ENCODE results near the gene SNRPA1.
"Not testable (repeated sequence)": the region's sequence is repeated elsewhere in the genome, so short reads cannot be mapped to it uniquely, and the experiment has no call there.

The SNRPA1 gene

DNA sequence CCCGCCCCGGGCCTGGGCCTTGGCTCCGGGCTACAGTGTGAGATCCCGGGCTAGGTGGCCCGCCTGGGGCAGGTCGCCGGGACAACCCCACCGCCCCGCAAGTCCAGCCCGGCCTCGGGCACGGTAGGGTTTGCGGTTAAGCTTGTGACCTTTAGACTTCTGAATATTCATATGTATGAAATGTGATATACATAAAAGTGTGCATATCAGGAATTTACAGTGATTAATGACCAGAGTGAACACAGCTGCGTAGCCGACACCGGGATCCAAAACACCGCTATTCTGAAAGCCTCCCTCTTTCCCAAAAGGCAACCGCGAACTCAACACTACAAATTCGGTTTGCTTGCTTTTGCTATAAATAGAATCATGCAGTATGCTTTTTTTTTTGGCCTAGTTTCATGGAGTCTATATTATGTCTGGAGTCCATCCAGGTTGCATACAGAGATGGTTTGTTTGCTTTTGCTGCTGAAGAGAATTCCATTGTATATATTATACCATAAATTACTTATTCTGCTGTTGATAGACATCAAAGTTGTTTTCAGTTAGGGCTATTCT is 636 bp upstream of the SNRPA1 start:
- DNase-seq (ENCODE audit: low read depth in 2 of 2), result no peak

DNA sequence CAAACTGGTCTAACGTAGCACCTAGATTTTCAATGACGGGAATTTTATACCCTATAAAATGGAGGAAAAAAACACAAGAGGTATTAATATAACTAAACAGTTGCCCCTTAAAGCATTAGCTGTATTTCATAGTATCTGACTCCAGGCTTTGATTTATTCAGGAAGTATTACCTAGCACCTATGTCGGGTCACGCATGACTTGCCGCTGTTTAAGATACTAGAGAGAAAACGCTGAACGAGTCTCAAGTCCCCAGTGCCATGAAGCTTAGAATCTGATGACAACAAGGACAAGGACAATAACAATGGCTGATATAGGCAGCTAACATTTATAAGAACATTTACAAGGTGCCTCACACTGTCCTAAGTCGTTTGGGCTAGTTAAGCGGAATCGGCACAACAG is 1.9 kb downstream of the SNRPA1 start:
- no peak for DNase-seq (ENCODE audit: low read depth in 2 of 2)

DNA sequence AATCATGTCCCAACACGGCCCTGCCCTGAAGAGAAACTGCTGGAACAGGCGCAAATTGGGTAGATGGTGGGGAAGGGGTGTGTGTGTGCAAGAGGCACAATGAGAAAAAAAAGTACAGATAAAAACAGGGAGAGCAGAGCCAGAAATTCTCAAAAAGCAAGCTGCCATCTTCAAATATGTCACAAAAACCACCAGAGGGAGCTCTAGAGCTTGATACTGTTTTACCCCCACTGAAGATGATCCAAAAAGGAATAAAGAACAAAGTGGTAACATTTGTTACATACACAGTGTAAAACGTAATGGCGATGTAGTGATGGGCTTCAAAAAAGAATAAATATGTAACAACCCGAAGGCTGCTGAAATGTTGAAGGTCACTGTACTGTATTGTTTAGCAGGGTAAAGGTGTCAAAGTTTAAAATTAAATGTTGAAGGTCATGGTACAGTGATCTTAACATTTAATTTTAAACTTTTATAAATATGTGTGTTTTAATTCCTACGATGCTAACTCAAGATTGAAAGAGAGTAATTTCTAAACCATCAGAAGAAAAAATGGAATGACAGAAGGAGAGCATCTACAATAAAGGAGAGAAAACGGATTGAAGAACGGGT is 6.0 kb downstream of the SNRPA1 start:
- peak in 1 of 2 donors; percentile 27 for DNase-seq (ENCODE audit: low read depth in 2 of 2)

DNA sequence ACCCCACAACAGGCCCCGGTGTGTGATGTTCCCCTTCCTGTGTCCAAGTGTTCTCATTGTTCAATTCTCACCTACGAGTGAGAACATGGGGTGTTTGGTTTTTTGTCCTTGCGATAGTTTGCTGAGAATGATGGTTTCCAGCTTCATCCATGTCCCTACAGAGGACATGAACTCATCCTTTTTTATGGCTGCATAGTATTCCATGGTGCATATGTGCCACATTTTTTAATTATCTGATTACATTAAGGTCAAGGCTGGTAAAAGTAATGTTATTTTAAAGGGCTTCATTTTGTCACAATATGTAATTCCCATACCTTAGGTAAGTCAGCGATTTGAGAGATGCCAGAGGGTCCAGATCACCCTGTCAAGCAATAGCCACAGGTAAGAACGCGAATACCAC is 7.7 kb downstream of the SNRPA1 start:
- not testable (repeated sequence) for DNase-seq (ENCODE audit: low read depth in 2 of 2)

GRCh38 chr15:101286471-101287114 is 8.5 kb downstream of the SNRPA1 start:
- no peak for DNase-seq (ENCODE audit: low read depth in 2 of 2)

GRCh38 chr15:101283931-101284330 is 11.1 kb downstream of the SNRPA1 start:
- no peak for DNase-seq (ENCODE audit: low read depth in 2 of 2)

- DNase-seq (ENCODE audit: low read depth in 2 of 2), result no peak
Measured at GRCh38 chr15:101280007-101280406, 15.0 kb downstream of the SNRPA1 start.

- DNase-seq (ENCODE audit: low read depth in 2 of 2), result no peak
Measured at GRCh38 chr15:101277943-101278564, 17.0 kb downstream of the SNRPA1 start.

DNA sequence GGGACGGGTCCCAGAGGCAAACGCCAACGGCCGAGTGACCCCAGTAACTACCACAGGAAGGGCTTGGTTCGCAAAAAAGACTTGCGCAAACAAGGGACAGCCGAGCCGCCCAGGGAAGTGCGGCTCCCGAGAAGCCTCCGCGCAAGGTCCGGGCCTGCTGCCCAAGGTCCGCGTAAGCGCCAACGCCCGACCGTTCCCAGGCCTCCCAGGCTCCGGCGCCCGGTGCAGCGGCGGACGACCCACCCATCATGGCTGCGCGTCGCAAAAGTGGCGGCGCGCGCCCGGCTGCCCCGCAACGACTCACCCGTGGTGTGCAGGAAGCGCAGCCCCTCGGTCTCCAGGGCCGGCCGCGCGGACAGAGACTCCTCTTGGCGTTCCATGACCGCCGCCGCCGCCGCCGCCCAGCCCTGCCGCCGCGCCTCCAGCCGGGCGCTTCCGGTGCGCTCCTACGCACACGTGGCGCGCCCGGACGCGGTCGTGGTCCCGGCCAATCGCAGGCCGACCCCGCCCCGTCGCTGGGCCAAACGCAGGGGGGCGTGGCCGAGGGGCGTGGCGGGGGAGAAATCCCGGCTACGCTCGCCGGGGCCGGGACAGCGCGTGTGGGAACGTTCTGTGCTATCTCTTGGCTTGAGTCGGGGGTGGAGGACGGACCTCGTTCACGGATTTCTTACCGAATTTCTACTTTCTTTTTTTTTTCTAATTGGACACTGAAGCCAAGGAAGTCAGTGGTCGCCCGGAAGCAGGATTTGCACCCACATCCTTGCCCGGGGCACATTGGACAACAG is 17.8 kb downstream of the SNRPA1 start, which contains the start of gene SELENOS:
Gene SELENOS, minus strand, starts transcription at position 448 of the 785 bp plus-strand sequence. Its CDS starts 68 bp downstream, at position 380.
- peak; percentile 83 to 84 for DNase-seq (ENCODE audit: low read depth in 2 of 2)

- DNase-seq (ENCODE audit: low read depth in 2 of 2), result no peak
Measured at GRCh38 chr15:101276501-101277037, 18.5 kb downstream of the SNRPA1 start.

DNA sequence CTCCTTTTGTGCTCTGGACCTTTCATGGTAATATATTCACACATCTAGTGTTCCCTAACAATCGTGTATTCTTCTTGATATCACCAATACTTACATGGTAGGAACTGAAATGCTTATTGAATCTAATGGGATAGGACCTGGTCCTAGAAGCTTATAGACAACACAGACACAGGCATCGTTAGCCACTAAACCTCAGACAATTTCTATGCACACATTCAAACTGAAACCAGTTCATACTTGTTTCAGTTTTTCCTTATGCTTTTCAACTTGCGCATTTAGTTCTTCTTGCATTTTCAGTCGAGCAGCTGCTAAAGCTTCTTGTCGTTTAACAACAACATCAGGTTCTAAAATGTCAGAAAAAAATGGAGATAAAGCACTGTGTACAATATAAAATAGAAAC is 20.0 kb downstream of the SNRPA1 start:
- no peak for DNase-seq (ENCODE audit: low read depth in 2 of 2)

- no peak for DNase-seq (ENCODE audit: low read depth in 2 of 2)
Measured at GRCh38 chr15:101273534-101273933, 21.5 kb downstream of the SNRPA1 start.

GRCh38 chr15:101272584-101272983 is 22.5 kb downstream of the SNRPA1 start:
- DNase-seq (ENCODE audit: low read depth in 2 of 2), result no peak

DNA sequence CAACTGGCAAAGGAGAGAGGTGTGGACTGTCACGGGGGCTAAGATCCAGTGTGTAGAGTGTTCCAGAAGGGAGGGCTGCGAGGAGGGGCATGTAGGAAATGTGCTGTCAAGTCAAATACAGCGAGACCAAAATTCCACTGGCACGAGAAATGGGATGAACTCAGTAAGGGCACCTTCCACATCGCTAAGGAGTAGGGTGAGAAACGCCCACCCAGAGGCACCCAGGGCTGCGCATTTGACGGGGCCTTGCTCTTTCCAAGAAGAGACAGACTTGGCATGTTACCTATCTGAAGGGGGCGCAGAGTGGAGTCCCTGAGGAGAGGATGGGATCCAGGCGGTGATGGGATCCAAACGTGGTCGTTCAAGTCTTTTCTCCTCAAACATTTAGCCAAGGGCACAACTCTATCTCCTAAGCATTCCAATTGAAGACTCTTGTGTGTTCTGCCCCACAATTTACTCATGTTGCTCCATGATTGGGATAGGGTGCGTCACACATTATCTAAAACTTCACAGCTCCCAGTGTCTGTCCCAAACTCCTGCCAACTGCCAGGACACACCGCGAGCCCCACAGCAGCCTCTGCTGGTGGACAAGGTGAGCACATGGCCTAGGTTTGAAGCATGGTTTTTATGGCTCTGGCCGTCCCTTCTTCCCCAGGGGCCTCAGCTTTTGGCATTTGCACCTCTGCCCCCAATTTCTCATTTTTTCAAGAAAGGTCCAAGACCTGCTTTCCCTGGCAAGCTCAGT is 25.4 kb downstream of the SNRPA1 start:
- no peak for DNase-seq (ENCODE audit: low read depth in 2 of 2)

DNA sequence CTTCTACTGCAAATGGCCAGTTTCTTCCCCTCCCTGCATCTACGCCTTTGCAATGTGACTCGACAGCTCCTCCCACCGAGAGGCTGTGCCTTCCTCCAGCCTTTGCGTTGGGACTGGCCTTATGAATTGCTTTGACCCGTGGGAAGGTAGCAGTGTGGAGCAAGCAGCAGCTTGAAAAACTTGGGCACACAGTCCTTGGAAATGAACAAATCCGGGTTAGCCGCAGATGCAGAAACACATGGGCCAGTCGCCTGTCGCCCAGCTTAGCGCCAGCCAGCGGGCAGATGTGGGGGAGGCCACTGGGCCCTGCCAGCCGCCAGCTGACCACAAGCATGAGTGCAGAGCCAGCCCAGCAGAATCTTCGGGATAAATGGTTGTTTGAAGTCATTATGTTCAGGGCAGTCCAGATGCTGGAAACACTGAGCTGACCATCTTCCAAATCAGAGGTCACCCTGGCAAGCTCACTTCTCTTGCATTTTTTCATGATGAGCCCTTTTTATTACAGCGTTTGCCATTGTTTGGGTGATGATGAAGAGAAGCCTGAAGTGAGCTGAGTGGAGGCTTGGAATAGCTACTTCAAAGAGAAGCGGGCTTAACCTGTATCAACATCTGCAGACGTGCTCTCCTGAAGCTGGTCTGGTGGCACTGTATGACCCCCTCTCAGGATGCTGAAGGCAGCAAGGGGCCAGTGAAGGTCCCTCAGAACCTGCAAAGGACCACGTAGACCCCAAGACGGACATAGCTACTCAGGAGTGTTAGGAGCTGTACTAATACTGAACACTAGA is 27.5 kb downstream of the SNRPA1 start:
- DNase-seq (ENCODE audit: low read depth in 2 of 2), result no peak

DNA sequence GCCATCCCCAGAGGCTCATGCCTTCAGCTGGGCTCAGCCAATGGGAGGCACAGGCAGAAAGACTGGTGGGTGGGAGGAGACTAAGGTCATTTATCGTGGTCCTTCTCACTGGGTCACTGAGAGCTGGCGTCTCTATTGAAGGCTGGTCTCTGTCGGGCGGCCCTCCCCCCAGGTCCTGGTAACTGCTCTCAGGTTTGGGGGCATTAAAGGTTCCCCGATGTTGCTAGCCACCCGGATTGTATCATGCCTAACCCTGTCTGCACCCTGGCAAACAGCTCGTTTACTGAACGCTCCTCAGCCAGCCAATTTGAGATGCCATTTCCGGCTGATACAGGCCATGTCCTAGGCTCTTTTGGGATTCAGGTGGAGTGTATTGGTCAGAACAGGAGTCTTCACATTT is 28.3 kb downstream of the SNRPA1 start:
- DNase-seq (ENCODE audit: low read depth in 2 of 2), result no peak

DNA sequence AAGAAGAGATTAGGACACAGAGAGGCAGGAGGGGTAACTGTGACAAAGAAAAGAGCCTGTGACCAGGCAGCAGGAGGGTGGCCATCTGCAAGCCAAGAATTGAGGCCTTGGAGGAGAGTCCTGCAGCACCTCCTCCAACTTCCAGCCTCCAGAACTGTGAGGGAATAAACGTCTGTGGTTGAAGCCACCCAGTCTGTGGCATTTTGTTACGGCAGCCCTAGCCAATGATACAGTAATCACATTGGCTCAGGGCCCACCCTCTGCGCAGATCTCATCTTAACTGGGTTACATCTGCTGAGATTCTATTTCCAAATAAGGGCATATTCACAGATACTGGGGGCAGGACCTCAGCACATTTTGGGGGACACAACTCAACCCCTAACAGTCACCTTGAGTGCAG is 29.0 kb downstream of the SNRPA1 start:
- DNase-seq (ENCODE audit: low read depth in 2 of 2), result no peak

GRCh38 chr15:101264911-101265641 is 30.0 kb downstream of the SNRPA1 start:
- no peak for DNase-seq (ENCODE audit: low read depth in 2 of 2)

GRCh38 chr15:101264011-101264410 is 31.0 kb downstream of the SNRPA1 start:
- DNase-seq (ENCODE audit: low read depth in 2 of 2), result no peak

DNA sequence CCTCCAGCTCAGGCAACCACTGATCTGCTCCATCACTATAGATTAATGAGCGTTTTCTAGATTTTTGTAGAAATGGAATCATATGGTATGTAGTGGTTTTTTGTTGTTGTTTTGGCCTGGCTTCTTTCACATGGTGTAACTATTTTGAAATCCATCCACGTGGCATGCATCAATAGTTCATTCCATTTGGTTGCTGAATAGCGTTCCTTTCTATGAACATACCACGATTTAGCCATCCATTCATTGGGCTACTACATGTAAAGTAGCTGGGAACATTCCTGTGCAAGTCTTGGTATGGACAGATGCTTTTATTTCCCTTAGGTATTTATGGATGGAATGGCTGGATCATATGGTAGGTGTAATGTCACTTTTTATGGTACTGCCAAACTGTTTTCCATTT is 32.5 kb downstream of the SNRPA1 start:
- DNase-seq (ENCODE audit: low read depth in 2 of 2), result no peak
